ENCODE data around the gene SRGAP2.
"Not testable (repeated sequence)": the region's sequence is repeated elsewhere in the genome, so short reads cannot be mapped to it uniquely, and the experiment has no call there.

SRGAP2 gene

DNA sequence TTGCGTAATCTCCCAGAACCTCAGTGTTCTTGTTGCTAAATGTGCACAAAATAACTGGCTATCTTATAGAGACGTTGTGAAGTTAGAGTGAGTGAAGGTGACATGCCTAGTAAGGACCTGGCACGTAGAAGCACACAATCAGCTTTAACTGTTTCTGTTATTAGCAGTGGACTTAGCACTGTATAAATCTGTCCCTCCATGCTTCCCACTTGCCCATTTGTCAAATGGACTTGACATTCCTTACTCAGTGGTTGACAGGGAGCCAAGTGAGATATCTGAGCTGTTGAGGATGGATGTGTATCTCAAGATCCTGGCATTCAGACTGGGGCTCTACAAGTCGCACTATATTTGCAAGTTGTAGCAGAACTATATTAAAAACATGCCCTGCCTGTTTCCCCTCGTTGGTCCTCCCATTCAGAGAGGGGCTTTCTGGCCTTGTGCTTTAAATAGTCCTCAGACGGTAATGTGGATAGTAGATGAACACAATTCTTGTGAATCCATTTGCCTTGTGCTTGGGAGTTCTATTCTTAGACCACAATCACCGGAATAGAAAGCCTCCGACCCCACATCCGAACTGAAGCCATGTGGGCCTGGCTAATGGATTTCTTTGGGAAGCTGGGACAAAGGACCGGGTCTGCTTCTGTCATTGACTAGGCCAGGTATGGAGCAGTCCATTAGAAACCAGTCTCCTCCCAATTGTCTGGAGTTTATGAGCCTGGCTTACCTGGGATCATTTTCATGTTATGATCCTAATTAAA, 43.0 kb downstream of the SRGAP2 start:
- intact Hi-C loops (cut with DNase I; ENCODE audit: low total_unique reads); H3K9me3 ChIP-seq; DNase-seq; H3K4me3 ChIP-seq; H3K4me1 ChIP-seq; H3K36me3 ChIP-seq; H3K27ac ChIP-seq; H3K27me3 ChIP-seq: not testable (repeated sequence)

- DNase-seq; H3K27ac ChIP-seq; intact Hi-C loops (cut with DNase I; ENCODE audit: low total_unique reads); H3K4me3 ChIP-seq; H3K27me3 ChIP-seq; H3K9me3 ChIP-seq; H3K36me3 ChIP-seq; H3K4me1 ChIP-seq: not testable (repeated sequence)
Measured at GRCh38 chr1:206250953-206251681, 47.8 kb downstream of the SRGAP2 start.

DNA sequence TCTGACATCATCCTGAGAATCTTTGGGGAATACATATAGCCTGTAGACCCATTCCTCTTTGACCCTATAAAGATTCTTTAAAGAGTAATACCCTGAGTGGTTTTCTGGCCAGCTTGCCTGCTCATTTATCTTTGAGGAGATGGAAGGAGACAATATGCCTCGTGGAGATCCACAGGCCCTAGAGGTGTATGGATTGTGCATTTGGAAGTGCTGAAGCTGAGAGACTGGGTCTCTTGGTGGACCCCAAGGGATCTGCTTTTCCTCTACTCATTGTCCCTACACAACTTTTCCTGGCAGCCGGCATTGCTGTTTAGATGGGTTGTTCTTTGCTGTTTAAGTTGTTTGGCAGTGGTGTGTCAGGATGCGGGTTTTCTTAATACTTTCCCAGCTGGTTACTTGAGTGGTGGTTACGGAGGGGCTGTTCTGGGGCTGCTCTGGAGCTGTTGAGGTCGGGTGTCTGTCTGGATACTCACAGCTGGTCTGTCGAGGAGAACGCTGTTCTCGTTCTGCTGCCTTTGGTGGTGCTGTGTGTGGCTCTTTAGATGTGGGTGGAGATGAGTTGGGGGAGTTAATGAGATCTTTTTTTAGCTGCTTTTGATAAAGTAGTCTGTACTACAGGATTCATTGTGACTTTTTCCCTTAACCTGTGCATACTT, 49.5 kb downstream of the SRGAP2 start:
- intact Hi-C loops (cut with DNase I; ENCODE audit: low total_unique reads); H3K36me3 ChIP-seq; H3K9me3 ChIP-seq; H3K27ac ChIP-seq; H3K27me3 ChIP-seq; H3K4me1 ChIP-seq; DNase-seq; H3K4me3 ChIP-seq: not testable (repeated sequence)
